ENCODE results near the gene CCDC93.
A peak's percentile ranks its signal among the peaks of the same experiment; 100 is the strongest.

DNA sequence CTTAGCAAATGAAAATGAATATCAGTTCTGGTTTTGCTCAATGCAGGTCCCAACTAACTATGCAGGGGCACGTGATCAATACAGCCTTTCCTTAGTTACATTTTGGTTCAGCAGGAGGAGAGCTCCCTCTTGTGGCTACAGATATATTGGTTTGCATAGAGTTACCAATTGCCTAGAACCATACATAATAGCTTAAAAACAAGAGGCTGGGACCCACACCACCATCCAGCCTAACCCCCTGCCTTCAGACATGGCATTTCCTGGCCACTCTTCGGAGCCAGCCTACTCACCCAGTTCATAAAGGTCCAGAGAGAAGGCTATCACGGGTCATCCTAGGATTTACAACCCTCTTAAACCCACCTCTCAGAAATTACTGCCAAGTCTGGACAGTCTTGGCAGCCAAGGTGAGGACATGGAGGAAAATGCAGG, 10.5 kb downstream of the CCDC93 start:
- TF ChIP-seq, protein P1, sequence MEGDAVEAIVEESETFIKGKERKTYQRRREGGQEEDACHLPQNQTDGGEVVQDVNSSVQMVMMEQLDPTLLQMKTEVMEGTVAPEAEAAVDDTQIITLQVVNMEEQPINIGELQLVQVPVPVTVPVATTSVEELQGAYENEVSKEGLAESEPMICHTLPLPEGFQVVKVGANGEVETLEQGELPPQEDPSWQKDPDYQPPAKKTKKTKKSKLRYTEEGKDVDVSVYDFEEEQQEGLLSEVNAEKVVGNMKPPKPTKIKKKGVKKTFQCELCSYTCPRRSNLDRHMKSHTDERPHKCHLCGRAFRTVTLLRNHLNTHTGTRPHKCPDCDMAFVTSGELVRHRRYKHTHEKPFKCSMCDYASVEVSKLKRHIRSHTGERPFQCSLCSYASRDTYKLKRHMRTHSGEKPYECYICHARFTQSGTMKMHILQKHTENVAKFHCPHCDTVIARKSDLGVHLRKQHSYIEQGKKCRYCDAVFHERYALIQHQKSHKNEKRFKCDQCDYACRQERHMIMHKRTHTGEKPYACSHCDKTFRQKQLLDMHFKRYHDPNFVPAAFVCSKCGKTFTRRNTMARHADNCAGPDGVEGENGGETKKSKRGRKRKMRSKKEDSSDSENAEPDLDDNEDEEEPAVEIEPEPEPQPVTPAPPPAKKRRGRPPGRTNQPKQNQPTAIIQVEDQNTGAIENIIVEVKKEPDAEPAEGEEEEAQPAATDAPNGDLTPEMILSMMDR (IDR thresholded peaks at IDR 0.05; ENCODE audit: poor library complexity, severe bottlenecking): peak; percentile 92
- TF ChIP-seq SMC3 (conservative IDR thresholded peaks at IDR 0.05; ENCODE audit: poor library complexity) (peak; percentile 79), EP300 (conservative IDR thresholded peaks at IDR 0.05; ENCODE audit: poor library complexity, severe bottlenecking) (no peak), TAF1 (IDR thresholded peaks at IDR 0.05; ENCODE audit: low read depth) (no peak)

All from neural cell (in vitro differentiated cells).